Fibroblast of villous mesenchyme (primary cell): ENCODE data around the gene CRIP1. TPM values are rescaled to one million over a fixed set of nuclear protein-coding genes. Genes with fewer than 3 reads are reported as not detected.

Experiments used
- DNase-seq: peaks from one replicate; pipeline ENCODE4 v3.0.0-alpha.2; 2010; ENCODE audit warnings: low read depth
- H3K4me3 ChIP-seq: 2 replicates; pipeline ENCODE4 v1.5.1; 2011; ENCODE audit warnings: low read depth, mild to moderate bottlenecking, low read length
- CTCF ChIP-seq: IDR thresholded peaks from 2 replicates; pipeline ENCODE4 v1.5.1; 2012; ENCODE audit warnings: low read depth, mild to moderate bottlenecking, low read length; ENCODE audit not compliant: insufficient read depth
- total RNA-seq: library from RNA; depleted of rRNA; stranded (reverse); fragments of >200 nt; gene quantifications from 2 replicates; pipeline ENCODE4 v1.2.3, GENCODE V29; 2012

CRIP1 gene
- total RNA-seq, 1 donor: 1.3 TPM

GRCh38 chr14:105525861-105526775, 39.4 kb downstream of the CRIP1 start, which contains the start of gene TMEM121:
TSS of gene TMEM121 (plus strand) at chr14:105526583. CDS start at chr14:105528835, 2,252 bp downstream.
- H3K4me3 ChIP-seq: peak within 1 kb of the TSS; percentile 65
- no peak for DNase-seq

GRCh38 chr14:105526776-105527380, 40.2 kb downstream of the CRIP1 start:
- no peak for TF ChIP-seq CTCF
- no peak for DNase-seq
- H3K4me3 ChIP-seq: peak overlapping the region; percentile 65

More at GRCh38 chr14:105525861-105526775, 39.4 kb downstream of the CRIP1 start, which contains the start of gene TMEM121:
- no peak for TF ChIP-seq CTCF

GRCh38 chr14:105527381-105527825, 40.7 kb downstream of the CRIP1 start:
- peak overlapping the region; percentile 65 for H3K4me3 ChIP-seq
- no peak for DNase-seq
- no peak for TF ChIP-seq CTCF

GRCh38 chr14:105527826-105528585, 41.3 kb downstream of the CRIP1 start:
- DNase-seq: peak; percentile 67
- peak; percentile 73 for TF ChIP-seq CTCF

GRCh38 chr14:105528586-105529318, 42.1 kb downstream of the CRIP1 start:
- no peak for TF ChIP-seq CTCF
- no peak for DNase-seq
- H3K4me3 ChIP-seq: no peak overlapping the region

More at GRCh38 chr14:105527826-105528585, 41.3 kb downstream of the CRIP1 start:
- H3K4me3 ChIP-seq: peak overlapping the region; percentile 65

GRCh38 chr14:105529319-105529568, 42.6 kb downstream of the CRIP1 start:
- no peak for DNase-seq
- no peak overlapping the region for H3K4me3 ChIP-seq
- no peak for TF ChIP-seq CTCF
